NCI-H1417 (cell line): Measurements from ENCODE around the gene SATL1.
"Not testable (repeated sequence)": the region's sequence is repeated elsewhere in the genome, so short reads cannot be mapped to it uniquely, and the experiment has no call there.

Source experiments
- DNase-seq, 3 experiments: peaks; one replicate each; lab custom pipeline; 2025; lab: John Stamatoyannopoulos, UW

The SATL1 gene, protein sequence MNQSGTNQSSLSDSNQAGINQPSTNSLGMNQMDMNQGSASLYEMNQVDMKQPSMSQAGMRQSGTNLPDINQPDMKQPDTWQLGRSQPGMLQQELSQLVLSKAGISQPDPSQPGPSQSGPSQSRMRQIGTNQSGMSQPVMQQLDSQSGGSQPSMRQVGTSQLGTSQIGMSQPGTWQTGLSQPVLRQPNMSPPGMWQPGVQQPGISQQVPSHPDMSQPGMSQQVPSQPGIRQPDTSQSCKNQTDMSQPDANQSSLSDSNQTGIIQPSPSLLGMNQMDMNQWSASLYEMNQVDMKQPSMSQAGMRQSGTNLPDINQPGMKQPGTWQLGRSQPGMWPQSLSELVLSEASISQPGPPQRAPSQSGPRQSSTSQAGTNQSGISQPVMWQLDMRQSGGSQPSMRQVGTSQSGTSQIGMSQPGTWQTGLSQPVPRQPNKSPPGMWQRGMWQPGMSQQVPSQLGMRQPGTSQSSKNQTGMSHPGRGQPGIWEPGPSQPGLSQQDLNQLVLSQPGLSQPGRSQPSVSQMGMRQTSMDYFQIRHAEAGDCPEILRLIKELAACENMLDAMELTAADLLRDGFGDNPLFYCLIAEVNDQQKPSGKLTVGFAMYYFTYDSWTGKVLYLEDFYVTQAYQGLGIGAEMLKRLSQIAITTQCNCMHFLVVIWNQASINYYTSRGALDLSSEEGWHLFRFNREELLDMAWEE

DNA sequence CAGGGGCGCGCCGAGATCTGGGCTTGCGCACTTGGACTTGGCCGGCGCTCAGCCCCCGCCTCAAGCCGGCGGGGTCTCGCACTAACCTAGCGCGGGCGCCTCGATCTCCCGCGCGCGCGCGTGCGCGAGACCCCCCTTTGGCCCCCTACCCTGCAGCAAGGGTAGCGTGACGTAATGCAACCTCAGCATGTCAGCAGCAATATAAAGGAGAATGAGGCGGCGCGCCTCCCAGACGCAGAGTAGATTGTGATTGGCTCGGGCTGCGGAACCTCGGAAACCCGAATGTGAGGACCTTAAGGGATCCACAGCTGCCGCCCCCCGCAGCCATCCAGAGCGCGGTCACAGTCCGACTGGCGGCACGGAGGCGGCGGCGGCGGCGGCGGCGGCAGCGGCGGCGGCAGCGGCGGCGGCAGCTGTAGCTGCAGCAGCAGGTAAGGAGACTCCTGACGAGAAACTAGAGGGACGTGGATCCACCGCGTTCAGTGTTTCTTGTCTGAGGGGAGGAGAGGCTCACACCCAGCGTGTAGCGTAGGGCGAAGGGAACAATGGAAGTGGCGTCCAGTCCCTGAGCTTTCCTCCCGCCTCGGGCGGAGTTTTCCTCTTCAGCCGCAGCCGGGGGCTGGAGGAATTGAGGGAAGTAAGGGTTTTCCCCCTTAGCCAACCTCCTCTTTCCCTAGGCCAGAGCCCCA, at the start of gene SATL1, which contains the start of gene ZNF711:
Gene SATL1, minus strand, starts transcription at position 19 of the 689 bp plus-strand sequence. CDS start 134,811 bp downstream, outside the sequence.
Gene ZNF711, plus strand, starts transcription at position 231 of the 689 bp plus-strand sequence. CDS start 3,582 bp downstream, outside the sequence.
- peak; percentile 56 to 99 (median 96) for DNase-seq

DNA sequence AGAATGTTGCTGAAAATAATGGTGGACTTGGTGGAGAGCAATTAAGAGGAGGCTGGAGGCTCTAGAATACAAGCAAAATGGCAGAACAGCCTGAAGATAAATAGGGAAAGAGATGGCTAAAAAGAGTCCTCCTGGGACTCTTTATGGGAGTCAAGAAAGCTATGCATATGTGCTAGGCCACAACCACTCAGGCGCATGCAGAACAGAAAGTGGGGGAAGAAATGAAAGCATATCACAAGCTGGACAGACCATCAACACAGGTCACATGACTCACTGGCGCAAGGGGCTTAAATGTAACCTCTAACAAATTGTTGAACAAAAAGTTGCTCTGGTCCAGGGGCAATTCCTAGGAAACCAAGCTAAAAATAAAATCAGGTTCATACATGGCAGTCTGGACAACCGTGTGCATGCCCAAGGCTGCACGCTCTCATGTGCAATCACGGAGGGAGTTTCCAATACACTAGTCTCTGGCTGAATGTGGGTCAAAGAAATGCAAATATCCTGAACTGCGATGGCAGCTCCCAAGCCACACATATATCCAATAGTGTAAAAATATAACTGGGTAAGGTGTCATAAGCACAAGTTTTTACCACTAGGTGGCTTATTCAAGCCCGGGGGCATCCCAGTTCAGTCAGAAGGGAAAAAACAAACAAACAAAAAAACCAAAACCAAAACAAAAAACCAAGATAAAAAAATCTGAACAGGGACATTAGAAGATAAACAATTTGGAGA, 45.6 kb upstream of the SATL1 start:
- no peak for DNase-seq

DNA sequence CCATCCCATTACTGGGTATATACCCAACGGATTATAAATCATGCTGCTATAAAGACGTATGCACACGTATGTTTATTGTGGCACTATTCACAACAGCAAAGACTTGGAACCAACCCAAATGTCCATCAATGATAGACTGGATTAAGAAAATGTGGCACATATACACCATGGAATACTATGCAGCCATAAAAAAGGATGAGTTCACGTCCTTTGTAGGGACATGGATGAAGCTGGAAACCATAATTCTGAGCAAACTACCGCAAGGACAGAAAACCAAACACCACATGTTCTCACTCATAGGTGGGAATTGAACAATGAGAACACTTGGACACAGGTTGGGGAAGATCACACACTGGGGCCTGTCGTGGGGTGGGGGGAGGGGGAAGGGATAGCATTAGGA, 41.7 kb upstream of the SATL1 start:
- not testable (repeated sequence) for DNase-seq

DNA sequence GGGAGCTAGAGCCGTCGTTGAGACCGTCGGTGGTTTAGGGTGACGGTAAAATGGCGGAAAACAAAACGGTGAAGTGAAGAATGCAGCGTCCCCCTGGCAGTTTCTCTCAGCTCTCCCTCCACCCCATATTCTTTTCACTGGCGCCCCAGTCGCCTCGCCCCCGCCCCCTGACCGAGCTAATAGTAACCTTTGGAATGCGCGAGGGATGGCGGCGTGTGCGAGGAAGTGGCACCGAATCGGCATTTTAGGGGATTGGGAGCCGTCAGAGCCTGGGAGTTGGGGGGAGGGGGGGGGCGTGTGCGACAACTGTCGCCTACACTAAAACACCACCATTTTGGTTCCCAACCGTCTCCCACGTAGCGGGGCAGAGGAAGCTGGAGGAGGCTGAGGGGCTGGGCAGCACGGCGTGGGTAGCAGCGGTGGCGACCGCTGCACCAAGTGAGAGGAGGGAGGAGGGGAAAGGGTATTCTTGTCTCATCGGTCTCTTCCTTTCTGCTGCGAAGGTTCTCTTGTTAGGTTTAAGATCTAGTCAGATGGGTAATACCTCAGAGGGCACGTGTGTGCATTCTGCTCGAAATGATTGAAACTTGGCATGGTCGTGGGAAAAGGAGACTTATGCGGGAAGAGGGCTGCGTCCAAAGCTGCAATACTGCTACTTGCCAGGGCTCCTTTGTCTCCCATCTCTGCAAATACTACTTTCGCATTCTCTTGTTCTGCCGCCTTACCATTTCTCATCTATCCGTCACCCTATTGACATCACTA, 1.1 kb upstream of the SATL1 start:
- peak in 2 of 3 experiments; percentile 82 to 90 for DNase-seq

DNA sequence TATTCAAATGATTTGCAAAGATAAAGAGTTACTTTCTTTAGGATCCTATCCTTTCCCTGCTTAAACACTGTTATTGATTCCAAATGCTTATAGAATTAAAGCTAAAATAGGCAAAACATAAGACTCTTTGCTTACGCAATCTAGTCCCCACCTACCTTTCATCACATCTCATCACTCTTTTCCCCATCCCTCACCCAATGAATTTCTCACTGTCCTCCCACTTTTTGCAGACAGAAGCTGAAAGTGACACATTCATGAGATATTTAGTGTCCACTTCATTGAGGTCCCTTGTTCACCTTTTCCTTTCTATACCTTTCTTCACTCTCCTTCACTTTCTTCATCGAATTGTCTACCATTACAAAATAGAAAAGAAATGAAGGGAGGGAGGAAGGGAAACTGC, 424 bp downstream of the SATL1 start:
- peak in 2 of 3 experiments; percentile 57 to 87 for DNase-seq

DNA sequence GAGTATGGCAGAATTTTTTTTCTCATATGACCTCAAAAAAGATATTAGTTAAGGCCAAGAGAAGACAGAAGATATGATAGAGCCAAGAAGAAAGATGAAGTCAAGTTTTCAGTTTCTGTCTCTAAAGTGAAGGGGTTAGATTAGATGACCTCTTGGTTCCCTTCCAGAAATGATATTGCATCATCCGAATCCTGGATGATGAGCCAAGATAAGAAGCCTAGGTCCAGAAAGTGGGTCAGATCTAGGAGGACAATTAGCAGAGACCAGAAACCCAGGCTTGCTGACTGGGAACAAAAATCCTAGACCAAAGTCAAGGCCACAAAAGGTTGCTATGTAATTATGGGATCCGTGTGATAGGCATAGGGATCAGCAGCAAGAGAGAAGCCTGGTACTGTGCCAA, 20.2 kb downstream of the SATL1 start:
- DNase-seq = peak in 1 of 3 experiments; percentile 23

DNA sequence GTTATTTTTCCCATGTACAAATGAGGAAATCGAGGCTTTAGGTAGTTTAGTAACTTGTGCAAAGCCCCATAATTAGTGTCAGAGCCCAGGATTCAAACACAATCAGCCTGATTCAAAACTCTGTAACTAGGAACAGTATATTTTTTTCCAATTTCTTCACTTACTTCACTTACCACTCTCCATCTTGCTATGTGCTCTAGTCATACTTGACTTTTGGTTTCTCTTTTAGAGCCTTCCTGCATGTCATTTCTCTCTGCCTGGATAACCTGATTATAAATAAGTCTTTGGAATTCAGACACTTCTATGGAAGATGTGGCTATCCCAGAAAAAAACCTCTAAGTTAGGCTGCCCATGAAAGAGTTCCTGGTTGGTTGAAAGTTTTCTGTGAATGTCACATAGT, 22.2 kb downstream of the SATL1 start:
- DNase-seq = no peak

DNA sequence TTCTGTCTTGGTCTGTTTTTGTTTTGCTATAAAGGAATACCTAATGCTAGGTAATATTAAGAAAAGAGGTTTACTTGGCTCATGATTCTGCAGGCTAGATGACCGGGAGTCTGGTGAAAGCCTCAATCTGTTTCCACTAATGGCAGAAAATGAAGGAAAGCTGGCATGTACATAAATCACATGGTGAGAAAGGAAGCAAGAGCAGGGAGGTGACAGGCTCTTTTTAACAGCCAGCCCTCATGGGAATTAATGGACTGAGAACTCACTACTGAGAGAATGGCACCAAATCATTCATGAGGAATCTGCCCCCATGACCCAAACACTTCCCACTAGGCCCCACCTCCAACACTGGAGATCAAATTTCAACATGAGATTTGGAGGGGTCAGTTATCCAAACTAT, 27.6 kb downstream of the SATL1 start:
- DNase-seq = no peak

DNA sequence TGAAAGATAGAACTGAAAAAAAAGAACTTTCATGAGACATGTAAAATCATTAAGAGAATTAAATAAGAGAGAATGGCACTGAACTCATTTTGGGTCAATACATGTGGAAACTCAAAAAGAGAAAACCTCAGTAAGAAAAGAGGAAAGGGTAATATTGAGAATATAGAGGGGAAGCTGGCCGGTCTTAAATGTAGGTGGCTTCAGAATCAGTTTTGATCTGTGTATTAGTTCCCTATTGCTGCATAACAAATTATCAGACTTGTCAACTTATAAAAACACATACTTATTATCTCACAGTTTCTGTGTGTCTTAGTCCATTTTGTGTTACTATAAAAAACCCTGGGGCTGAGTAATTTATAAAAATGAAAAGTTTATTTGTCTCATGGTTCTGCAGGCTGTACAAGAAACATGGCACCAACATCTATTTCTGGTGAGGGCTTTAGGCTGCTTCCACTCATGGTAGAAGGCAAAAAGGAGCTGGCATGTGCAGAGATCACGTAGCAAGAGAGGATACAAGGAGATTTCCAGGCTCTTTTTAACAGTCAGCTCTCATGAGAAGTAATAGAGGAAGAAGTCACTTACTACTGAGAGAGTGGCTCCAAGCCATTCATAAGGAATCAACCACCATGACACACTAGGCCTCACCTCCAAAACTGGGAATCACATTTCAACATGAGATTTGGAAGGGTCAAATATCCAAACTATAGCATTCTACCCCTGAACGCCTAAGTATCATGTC, 29.6 kb downstream of the SATL1 start:
- DNase-seq = no peak

DNA sequence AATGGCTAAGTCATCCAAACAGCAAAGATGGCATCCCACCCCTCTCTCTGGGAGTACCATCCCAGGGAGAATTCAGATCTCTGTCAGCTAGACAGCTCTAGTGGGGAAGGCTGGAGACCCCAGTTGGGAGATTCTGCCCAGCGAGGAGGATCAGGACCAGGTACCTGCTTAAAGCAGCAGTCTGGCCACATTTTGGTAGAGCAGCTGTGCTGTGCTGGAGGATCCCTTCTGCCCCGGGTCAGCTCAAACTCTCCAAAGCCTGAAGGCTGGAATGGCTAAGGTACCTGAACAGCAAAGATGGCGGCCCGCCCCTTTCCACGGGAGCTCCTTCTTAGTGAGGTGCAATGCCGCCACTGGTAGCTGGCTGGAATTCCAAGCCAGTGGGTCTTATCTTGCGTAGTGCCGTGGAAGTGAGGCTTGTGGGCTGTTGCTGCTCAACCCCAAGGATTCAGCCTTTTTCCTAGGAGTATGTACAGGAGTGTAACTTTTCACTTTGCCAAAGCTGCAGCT, 40.1 kb downstream of the SATL1 start:
- DNase-seq = no peak

DNA sequence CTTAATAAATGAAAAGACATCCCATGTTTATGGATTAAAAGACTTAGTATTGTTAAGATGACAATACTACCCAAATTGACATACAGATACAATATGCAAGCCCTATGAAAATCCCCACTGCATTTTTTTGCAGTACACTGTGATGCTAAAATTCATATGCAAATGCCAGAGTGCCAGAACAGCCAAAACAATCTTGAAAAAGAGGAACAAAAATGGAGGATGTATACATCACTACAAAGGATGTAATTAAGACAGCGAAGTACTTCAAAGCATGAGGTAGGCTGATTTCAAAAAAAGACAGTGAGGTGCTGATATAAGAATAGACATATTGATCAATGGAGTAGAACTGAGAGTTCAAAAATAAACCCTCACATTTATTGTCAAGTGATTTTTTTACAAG, 47.3 kb downstream of the SATL1 start:
- no peak for DNase-seq

DNA sequence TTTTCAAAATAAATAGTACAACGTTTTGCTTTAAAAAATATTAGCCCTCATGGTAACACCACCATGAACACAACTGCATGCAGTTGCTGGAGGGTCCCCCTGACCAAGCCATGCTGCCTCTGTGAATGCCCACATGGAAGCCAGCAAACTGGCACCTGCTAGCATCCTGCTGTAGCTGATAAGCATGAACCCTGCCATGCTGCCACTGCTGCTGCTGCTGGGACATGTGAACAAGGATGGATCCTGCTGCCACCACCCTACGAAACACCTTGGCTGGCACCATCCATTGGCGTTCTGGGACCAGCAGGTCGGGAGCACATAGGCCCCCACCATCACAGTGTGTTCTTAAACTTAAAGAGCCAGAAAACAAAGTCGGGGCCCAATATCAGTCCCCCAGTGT, 83.9 kb downstream of the SATL1 start:
- no peak for DNase-seq

DNA sequence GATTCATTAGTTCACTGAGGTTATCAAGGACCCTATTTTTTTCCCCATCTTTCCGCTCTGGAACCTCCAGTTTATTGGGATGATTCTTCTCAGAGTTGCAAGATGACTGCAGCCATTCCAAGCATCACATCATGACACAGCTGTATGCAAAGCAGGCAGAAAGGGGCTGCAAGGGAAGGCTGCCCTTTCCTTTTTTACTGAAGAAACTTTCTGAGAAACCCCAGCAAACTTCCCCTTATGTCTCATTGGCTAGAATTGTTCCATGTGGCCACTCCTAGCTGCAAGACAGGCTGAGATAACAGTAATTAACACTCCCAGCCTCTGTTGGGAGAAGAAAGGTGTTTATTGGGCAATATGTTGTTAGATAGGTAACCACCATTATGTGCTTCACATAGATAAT, 102.6 kb downstream of the SATL1 start:
- no peak for DNase-seq

DNA sequence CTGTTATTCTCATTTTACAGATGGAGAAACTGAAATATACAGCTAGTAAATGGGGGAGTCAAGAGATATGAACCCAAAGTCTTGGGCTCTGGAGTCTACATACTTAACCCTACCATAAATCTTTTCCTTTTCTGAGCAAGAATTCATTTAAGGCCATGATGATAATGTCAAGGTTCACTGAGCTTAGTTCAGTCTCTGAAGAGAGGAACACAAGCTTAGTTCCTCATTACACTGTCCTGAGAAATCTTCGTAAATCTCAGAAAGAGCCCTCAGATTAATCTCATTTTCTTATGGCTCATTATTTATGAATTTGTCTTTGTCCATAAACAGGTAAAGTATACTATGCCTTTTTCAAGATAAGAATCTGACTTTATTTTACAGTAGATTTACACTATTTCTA, 104.2 kb downstream of the SATL1 start:
- DNase-seq = no peak

DNA sequence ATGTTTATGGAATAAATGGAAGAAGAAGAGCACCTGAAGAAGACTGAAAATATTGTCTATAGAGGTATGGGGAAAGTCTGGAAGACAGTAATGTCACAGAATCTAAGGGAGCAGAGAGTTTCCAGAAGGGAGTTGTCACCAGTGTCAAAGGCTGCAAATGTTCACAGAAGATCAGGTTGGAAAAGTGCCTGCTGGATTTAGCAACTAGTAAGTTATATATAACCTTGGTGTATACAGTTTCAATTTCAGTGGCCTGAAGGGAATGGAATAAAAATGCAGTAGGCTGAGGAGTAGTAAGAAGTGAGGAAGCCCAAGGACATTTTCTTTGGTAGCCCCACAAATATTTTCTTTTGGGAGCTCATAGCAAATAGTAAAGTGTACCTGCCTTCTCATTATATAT, 107.2 kb downstream of the SATL1 start:
- DNase-seq = no peak

DNA sequence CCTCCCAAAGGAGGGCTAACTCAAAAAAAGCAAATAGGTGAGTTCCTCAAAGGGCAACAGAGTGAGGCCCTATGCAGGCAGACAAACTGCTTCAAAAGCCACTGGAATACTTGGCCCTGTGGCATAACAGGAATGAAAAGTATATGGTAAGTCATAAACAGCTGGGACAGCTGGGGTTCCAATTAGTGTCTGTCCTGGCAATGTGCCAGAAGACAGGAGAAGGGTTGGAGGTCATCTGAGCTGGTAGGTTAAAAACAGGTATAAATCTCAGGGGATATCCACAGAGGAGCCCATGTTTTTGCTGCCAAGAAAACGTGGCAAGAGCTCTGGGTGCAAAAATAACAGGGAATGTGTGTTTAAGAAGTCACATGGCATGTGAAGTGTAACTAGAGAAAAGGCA, 128.3 kb downstream of the SATL1 start:
- DNase-seq = peak in 2 of 3 experiments; percentile 24 to 76

DNA sequence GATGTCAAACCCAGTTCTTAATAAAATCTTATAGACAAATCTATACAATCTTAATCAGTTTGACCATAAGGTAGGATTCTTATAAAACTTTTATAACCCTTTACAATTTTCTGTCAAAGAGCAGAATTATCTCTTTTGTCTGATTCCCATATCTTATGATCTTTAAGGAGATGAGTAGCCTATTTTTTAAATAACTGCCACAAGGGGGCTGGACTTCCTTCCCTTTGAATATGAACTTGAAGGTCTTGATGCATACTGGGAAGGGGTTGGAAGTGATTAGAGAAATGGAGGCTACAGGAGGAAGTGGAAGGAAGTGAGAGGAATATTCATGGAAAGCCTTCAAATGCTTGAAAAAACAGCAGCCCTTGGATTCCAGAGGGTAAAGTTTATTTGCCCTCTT, 128.8 kb downstream of the SATL1 start:
- peak in 2 of 3 experiments; percentile 21 to 50 for DNase-seq

DNA sequence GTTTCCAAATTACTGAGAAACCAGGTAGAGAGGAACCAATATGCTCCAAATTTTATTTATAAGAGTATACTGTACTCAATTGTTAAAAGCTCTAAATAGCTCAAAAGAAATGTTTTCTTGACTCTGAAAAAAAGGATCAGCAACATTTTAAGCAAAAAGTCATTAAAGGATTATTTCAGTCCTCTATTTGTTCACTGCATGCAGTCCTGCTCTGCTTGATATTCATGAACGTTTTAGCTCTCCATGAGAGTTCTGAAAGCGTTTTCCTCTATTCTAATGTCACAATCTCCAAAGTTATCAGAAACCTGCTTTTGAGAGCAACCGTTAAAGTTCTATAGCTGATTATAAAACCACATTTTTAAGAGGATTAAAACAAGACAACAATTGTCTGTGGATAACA, 129.4 kb downstream of the SATL1 start:
- no peak for DNase-seq

DNA sequence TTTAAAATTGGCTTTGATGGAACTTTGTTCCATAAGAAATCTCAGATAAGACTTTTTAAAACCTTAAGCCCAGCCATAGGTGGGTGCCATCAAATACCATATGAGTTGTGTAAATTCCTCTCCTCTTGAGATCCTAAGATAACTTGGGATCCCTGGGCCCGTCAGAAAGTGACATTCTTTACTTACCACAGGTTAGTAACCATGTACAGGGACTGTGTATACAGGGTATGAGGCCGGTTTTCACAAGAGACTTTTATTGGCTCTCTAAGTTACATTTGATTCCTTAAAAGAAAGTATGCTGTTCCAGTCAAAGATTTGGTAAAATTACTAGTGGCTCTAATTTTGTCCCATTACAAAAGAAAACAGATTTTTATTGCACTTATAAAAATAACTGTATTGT, 129.8 kb downstream of the SATL1 start:
- DNase-seq = no peak

DNA sequence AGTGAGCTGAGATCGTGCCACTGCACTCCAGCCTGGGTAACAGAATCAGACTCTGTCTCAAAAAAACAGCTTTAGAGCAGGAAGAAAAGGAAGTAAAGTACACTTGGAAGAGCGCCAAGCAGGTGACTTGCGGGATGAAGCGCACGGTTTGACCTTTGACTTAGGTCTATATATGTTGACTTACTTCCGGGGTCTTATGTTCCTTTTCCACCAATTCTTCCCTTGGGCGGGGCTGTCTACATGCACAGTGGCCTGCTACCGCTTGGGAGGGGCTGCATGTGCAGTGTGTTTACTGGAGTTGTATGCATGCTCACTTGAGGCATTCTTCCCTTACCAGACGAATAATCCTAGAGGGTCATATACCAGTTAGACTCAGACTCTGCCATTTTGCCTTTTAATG, 131.3 kb downstream of the SATL1 start:
- DNase-seq = no peak
